A673 (cell line): ENCODE data around the gene SLAMF7.

Experiments used
- CTCF ChIP-seq: fragments of 300-800, 200-600 bp; sonication (generic); conservative IDR thresholded peaks from 2 replicates; pipeline ENCODE4 v1.5.1; 2017; ENCODE audit warnings: low read depth, mild to moderate bottlenecking, antibody characterized with exemption, low read length, moderate library complexity, mixed read lengths
- EZH2 ChIP-seq: fragments of 200-600 bp; sonication (generic); IDR thresholded peaks from 2 replicates; pipeline ENCODE4 v1.6.1; 2017; ENCODE audit warnings: borderline replicate concordance, low read depth, mild to moderate bottlenecking, mixed read lengths, antibody characterized with exemption, low read length; ENCODE audit not compliant: poor library complexity, severe bottlenecking

DNA sequence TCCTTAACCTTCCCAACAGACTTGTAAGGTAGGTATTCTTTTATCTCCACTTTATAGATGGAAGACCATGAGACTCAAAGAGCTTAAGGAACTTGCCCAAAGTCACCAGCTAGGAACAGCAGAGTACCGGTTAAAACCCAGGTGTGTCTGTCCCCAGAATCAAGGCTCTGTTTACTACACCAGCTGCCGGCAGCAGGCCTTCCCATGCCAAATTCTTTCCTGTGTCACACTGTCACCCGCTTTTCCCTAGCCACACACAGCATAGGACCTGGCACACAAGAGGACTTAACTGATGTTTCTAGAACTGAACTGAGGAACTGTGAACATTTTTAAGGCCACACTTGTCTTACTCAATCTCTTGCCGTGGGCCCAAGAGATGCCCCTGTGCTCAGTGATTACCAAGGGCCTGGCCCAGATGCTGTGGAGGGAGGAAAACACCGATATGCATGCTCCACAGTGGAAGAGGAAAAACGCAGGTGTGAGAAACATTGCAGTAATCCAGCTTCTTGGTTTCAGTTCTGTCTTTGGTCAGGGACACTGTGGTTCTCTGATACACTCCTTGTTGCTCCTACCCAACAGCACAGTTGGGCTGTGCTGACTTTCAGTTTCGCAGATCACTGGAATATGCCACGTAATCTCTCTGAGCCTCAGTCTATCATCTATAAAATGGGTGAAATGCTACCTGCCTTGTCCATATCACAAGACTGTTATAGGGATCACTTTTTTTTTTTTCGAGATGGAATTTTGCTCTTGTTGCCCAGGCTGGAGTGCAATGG lies 43.1 kb downstream of the SLAMF7 start:
- no peak for TF ChIP-seq CTCF
- no peak for TF ChIP-seq EZH2
